Adipocyte (in vitro differentiated cells): ENCODE results near the gene ASPSCR1.

Experiments
- DNase-seq: peaks from one replicate; pipeline ENCODE4 v3.0.0-alpha.2; 2015; ENCODE audit warnings: low read depth
- H3K27me3 ChIP-seq: replicated peaks from 2 replicates; pipeline ENCODE4 v1.7.0; 2013; ENCODE audit warnings: mild to moderate bottlenecking, low read length, moderate library complexity; ENCODE audit not compliant: control insufficient read depth, insufficient read depth
- H3K36me3 ChIP-seq: 2 replicates; pipeline ENCODE4 v1.7.0; 2013; ENCODE audit warnings: low read length, mild to moderate bottlenecking, moderate library complexity; ENCODE audit not compliant: control insufficient read depth, insufficient read depth, severe bottlenecking
- H3K4me1 ChIP-seq: 2 replicates; pipeline ENCODE4 v1.7.0; 2013; ENCODE audit warnings: mild to moderate bottlenecking, low read length, moderate library complexity; ENCODE audit not compliant: control insufficient read depth, insufficient read depth
- H3K4me3 ChIP-seq: 2 replicates; pipeline ENCODE4 v1.7.0; 2013; ENCODE audit warnings: mild to moderate bottlenecking, low read length, moderate library complexity
- H3K9ac ChIP-seq: 2 replicates; pipeline ENCODE4 v1.7.0; 2013; ENCODE audit warnings: mild to moderate bottlenecking, low read length, moderate library complexity
- H3K9me3 ChIP-seq: 2 replicates; pipeline ENCODE4 v1.7.0; 2013; ENCODE audit warnings: mild to moderate bottlenecking, low read length, moderate library complexity; ENCODE audit not compliant: control insufficient read depth

Gene ASPSCR1

GRCh38 chr17:81999976-82000802 is 22.8 kb downstream of the ASPSCR1 start:
- Histone ChIP-seq H3K9ac (no peak overlapping the region), H3K4me3 (no peak overlapping the region), H3K27me3 (no peaks in the 10 kb centered on the region), H3K36me3 (peaks cover 8% of the 10 kb centered on the region), H3K9me3 (no peaks in the 10 kb centered on the region), H3K4me1 (peaks cover 16% of the 10 kb centered on the region)
- DNase-seq: no peak

- Histone ChIP-seq H3K36me3 (peaks cover 8% of the 10 kb centered on the region), H3K4me1 (peaks cover 20% of the 10 kb centered on the region), H3K27me3 (no peaks in the 10 kb centered on the region), H3K9me3 (no peaks in the 10 kb centered on the region), H3K9ac (no peak overlapping the region), H3K4me3 (no peak overlapping the region)
- no peak for DNase-seq
These were observed 23.6 kb downstream of the ASPSCR1 start for GRCh38 chr17:82000803-82001570.

GRCh38 chr17:82001571-82002056 is 24.2 kb downstream of the ASPSCR1 start:
- H3K36me3 ChIP-seq: peaks cover 6% of the 10 kb centered on the region
- no peak overlapping the region for H3K4me3 ChIP-seq
- H3K4me1 ChIP-seq: peaks cover 26% of the 10 kb centered on the region
- no peaks in the 10 kb centered on the region for H3K27me3 ChIP-seq
- H3K9me3 ChIP-seq: no peaks in the 10 kb centered on the region
- no peak overlapping the region for H3K9ac ChIP-seq
- no peak for DNase-seq

- no peaks in the 10 kb centered on the region for H3K27me3 ChIP-seq
- peaks cover 26% of the 10 kb centered on the region for H3K4me1 ChIP-seq
- no peaks in the 10 kb centered on the region for H3K9me3 ChIP-seq
- H3K4me3 ChIP-seq: no peak overlapping the region
- no peaks in the 10 kb centered on the region for H3K36me3 ChIP-seq
- peak overlapping the region; percentile 42 for H3K9ac ChIP-seq
- DNase-seq: peak; percentile 96
These were observed 26.3 kb downstream of the ASPSCR1 start for GRCh38 chr17:82003411-82004381.

GRCh38 chr17:82004517-82005455 is 27.4 kb downstream of the ASPSCR1 start:
- Histone ChIP-seq H3K36me3 (no peaks in the 10 kb centered on the region), H3K27me3 (no peaks in the 10 kb centered on the region), H3K4me3 (no peak overlapping the region), H3K9me3 (no peaks in the 10 kb centered on the region), H3K4me1 (peaks cover 26% of the 10 kb centered on the region), H3K9ac (peak overlapping the region; percentile 42)
- DNase-seq: no peak

GRCh38 chr17:82005701-82006348 is 28.4 kb downstream of the ASPSCR1 start:
- Histone ChIP-seq H3K27me3 (no peaks in the 10 kb centered on the region), H3K4me1 (peaks cover 26% of the 10 kb centered on the region)
- no peak for DNase-seq

GRCh38 chr17:82006468-82007227 is 29.2 kb downstream of the ASPSCR1 start:
- DNase-seq: no peak
- peaks cover 26% of the 10 kb centered on the region for H3K4me1 ChIP-seq
- no peaks in the 10 kb centered on the region for H3K27me3 ChIP-seq
- H3K36me3 ChIP-seq: peaks cover 3% of the 10 kb centered on the region
- H3K9ac ChIP-seq: no peak overlapping the region
- no peak overlapping the region for H3K4me3 ChIP-seq
- H3K9me3 ChIP-seq: no peaks in the 10 kb centered on the region

More at GRCh38 chr17:82005701-82006348, 28.4 kb downstream of the ASPSCR1 start:
- H3K9me3 ChIP-seq: no peaks in the 10 kb centered on the region
- no peak overlapping the region for H3K9ac ChIP-seq
- no peaks in the 10 kb centered on the region for H3K36me3 ChIP-seq
- H3K4me3 ChIP-seq: no peak overlapping the region

- no peak overlapping the region for H3K4me3 ChIP-seq
- peaks cover 4% of the 10 kb centered on the region for H3K36me3 ChIP-seq
- DNase-seq: no peak
- H3K4me1 ChIP-seq: peaks cover 26% of the 10 kb centered on the region
- H3K27me3 ChIP-seq: no peaks in the 10 kb centered on the region
- H3K9me3 ChIP-seq: no peaks in the 10 kb centered on the region
- no peak overlapping the region for H3K9ac ChIP-seq
These were observed 29.7 kb downstream of the ASPSCR1 start for GRCh38 chr17:82007228-82007494.

- no peak for DNase-seq
These were observed 30.2 kb downstream of the ASPSCR1 start for GRCh38 chr17:82007495-82008257.

More at GRCh38 chr17:82007495-82008257, 30.2 kb downstream of the ASPSCR1 start:
- Histone ChIP-seq H3K9ac (no peak overlapping the region), H3K4me1 (peaks cover 26% of the 10 kb centered on the region), H3K9me3 (no peaks in the 10 kb centered on the region), H3K27me3 (no peaks in the 10 kb centered on the region), H3K36me3 (peaks cover 4% of the 10 kb centered on the region), H3K4me3 (no peak overlapping the region)
